ENCODE measurements around the gene MRTO4. TPM values are rescaled to one million over a fixed set of nuclear protein-coding genes. Genes with fewer than 3 reads are reported as not detected.

Gene MRTO4
- total and polyA plus RNA-seq, 9 of the 15 experiments (the other 6 are each of a cell fraction or from before 2014, with no cell fraction given): 62.0 to 173 (median 146) TPM

GRCh38 chr1:19220080-19220846, 31.3 kb upstream of the MRTO4 start:
- Histone ChIP-seq H3K9ac (ENCODE audit: insufficient read depth in 1 of 2, low read depth in 2 of 2, low read length in 2 of 2) (no peak overlapping the region), H3K4me1 (replicated peaks in 1 of 2; ENCODE audit: control insufficient read depth in 2 of 2, insufficient read depth in 2 of 2, low read length in 2 of 2) (no peaks in the 10 kb centered on the region), H3K79me2 (ENCODE audit: control insufficient read depth, insufficient read depth, low read length) (peaks cover 22% of the 10 kb centered on the region), H3K36me3 (ENCODE audit: control insufficient read depth, insufficient read depth, low read length) (peaks cover 100% of the 10 kb centered on the region), H3K9me1 (ENCODE audit: control insufficient read depth, insufficient read depth, low read length) (no peaks in the 10 kb centered on the region), H3K4me3 (no peak overlapping the region), H3K9me3 (replicated peaks; ENCODE audit: control insufficient read depth, insufficient read depth, low read depth, low read length) (no peaks in the 10 kb centered on the region; the same call in 1 of the 2 replicates), H3K27ac (ENCODE audit: extremely low read depth, low read depth, low read length) (no peak overlapping the region), H2AFZ (ENCODE audit: low read depth, low read length) (no peak overlapping the region), H3K27me3 (ENCODE audit: control insufficient read depth in 2 of 2, insufficient read depth in 2 of 2, low read length in 2 of 2) (no peaks in the 10 kb centered on the region; a peak in 1 of 5 replicates), H4K20me1 (replicated peaks; ENCODE audit: control insufficient read depth, insufficient read depth, low read length) (no peaks in the 10 kb centered on the region), H3K4me2 (ENCODE audit: insufficient read depth, low read length) (no peak overlapping the region)
- ChIA-PET CTCF (ENCODE audit: low intra/inter-chr PET ratio) (no interaction called here), POLR2A (interaction anchor here (0.6 to 5.1 kb wide), 12 partner anchors 9 to 871 kb away, joined by 3 to 45 read pairs (median 4); partner anchors contain the start of gene UBR4)
- in situ Hi-C loops (cut with MboI) (loop anchor here (10.0 kb wide), 1 partner anchor 315 kb away; the partner anchor contains the start of gene ALDH4A1), intact Hi-C loops (cut with micrococcal nuclease) (no loop called here)
- TF ChIP-seq TRIM28 (IDR thresholded peaks at IDR 0.05) (peak; percentile 87), ZNF316 (IDR thresholded peaks at IDR 0.05) (peak; percentile 86), HDGF (IDR thresholded peaks at IDR 0.05) (no peak), TSC22D4 (tag; IDR thresholded peaks at IDR 0.05) (no peak), TRIM24 (IDR thresholded peaks at IDR 0.05) (0 out of 4 replicates have a peak, but pooled peaks of 1 of the 2 experiments have one; percentile 24), CBX3 (IDR thresholded peaks at IDR 0.05; ENCODE audit: borderline replicate concordance in 1 of 2, low read length in 2 of 2) (peak in 1 of 2 experiments; percentile 85; a peak in 2 of 3 replicates)
- FAIRE-seq (no peak), ATAC-seq (no peak), DNase-seq (ENCODE audit: extremely low read depth in 1 of 4, low spot score in 3 of 4) (no peak)
- no TSS peak for BruUV-seq (replicated peaks)
- 99% methylated on average over 8 of the region's 8 CpGs for WGBS (ENCODE audit: insufficient coverage, low coverage, missing lambda C conversion rate)

Data from K562 (cell line).